ENCODE measurements around the gene HK2.

Gene HK2

GRCh38 chr2:74930811-74931486, 97.0 kb downstream of the HK2 start:
- Histone ChIP-seq H3K9me3 (ENCODE audit: control insufficient read depth in 1 of 2, low read length in 2 of 2) (no peaks in the 10 kb centered on the region), H3K4me1 (ENCODE audit: control insufficient read depth in 1 of 2, insufficient read depth in 2 of 2, low read length in 2 of 2) (no peaks in the 10 kb centered on the region), H3K27ac (ENCODE audit: low read length) (no peak overlapping the region), H3K4me3 (ENCODE audit: low read depth in 1 of 2, low read length in 2 of 2) (no peak overlapping the region), H3K27me3 (ENCODE audit: low read depth, low read length) (no peaks in the 10 kb centered on the region), H3K36me3 (ENCODE audit: control insufficient read depth in 1 of 2, insufficient read depth in 2 of 2, low read length in 2 of 2) (peaks cover 0 to 7% of the 10 kb centered on the region in 2 donors)

GRCh38 chr2:74931940-74932339, 98.0 kb downstream of the HK2 start:
- Histone ChIP-seq H3K27ac (ENCODE audit: low read length) (no peak overlapping the region), H3K4me1 (ENCODE audit: control insufficient read depth in 1 of 2, insufficient read depth in 2 of 2, low read length in 2 of 2) (no peaks in the 10 kb centered on the region), H3K36me3 (ENCODE audit: control insufficient read depth in 1 of 2, insufficient read depth in 2 of 2, low read length in 2 of 2) (peaks cover 0 to 7% of the 10 kb centered on the region in 2 donors), H3K9me3 (ENCODE audit: control insufficient read depth in 1 of 2, low read length in 2 of 2) (no peaks in the 10 kb centered on the region), H3K4me3 (ENCODE audit: low read depth in 1 of 2, low read length in 2 of 2) (no peak overlapping the region), H3K27me3 (ENCODE audit: low read depth, low read length) (no peaks in the 10 kb centered on the region)

GRCh38 chr2:74935975-74936391, 102.1 kb downstream of the HK2 start:
- no peaks in the 10 kb centered on the region for H3K27me3 ChIP-seq (ENCODE audit: low read depth, low read length)
- H3K36me3 ChIP-seq (ENCODE audit: control insufficient read depth in 1 of 2, insufficient read depth in 2 of 2, low read length in 2 of 2): no peaks in the 10 kb centered on the region
- no peaks in the 10 kb centered on the region for H3K4me1 ChIP-seq (ENCODE audit: control insufficient read depth in 1 of 2, insufficient read depth in 2 of 2, low read length in 2 of 2)
- no peak overlapping the region for H3K27ac ChIP-seq (ENCODE audit: low read length)
- H3K4me3 ChIP-seq (ENCODE audit: low read depth in 1 of 2, low read length in 2 of 2): no peak overlapping the region
- H3K9me3 ChIP-seq (ENCODE audit: control insufficient read depth in 1 of 2, low read length in 2 of 2): no peaks in the 10 kb centered on the region

GRCh38 chr2:74937221-74937880, 103.4 kb downstream of the HK2 start:
- Histone ChIP-seq H3K27me3 (ENCODE audit: low read depth, low read length) (no peaks in the 10 kb centered on the region), H3K4me1 (ENCODE audit: control insufficient read depth in 1 of 2, insufficient read depth in 2 of 2, low read length in 2 of 2) (no peaks in the 10 kb centered on the region), H3K27ac (ENCODE audit: low read length) (no peak overlapping the region), H3K9me3 (ENCODE audit: control insufficient read depth in 1 of 2, low read length in 2 of 2) (no peaks in the 10 kb centered on the region), H3K4me3 (ENCODE audit: low read depth in 1 of 2, low read length in 2 of 2) (no peak overlapping the region), H3K36me3 (ENCODE audit: control insufficient read depth in 1 of 2, insufficient read depth in 2 of 2, low read length in 2 of 2) (no peaks in the 10 kb centered on the region)

- no peak overlapping the region for H3K4me3 ChIP-seq (ENCODE audit: low read depth in 1 of 2, low read length in 2 of 2)
- no peak overlapping the region for H3K27ac ChIP-seq (ENCODE audit: low read length)
- H3K4me1 ChIP-seq (ENCODE audit: control insufficient read depth in 1 of 2, insufficient read depth in 2 of 2, low read length in 2 of 2): no peaks in the 10 kb centered on the region
- H3K9me3 ChIP-seq (ENCODE audit: control insufficient read depth in 1 of 2, low read length in 2 of 2): no peaks in the 10 kb centered on the region
- no peaks in the 10 kb centered on the region for H3K36me3 ChIP-seq (ENCODE audit: control insufficient read depth in 1 of 2, insufficient read depth in 2 of 2, low read length in 2 of 2)
- no peaks in the 10 kb centered on the region for H3K27me3 ChIP-seq (ENCODE audit: low read depth, low read length)
Measured at GRCh38 chr2:74938264-74938663, 104.3 kb downstream of the HK2 start.

- no peak overlapping the region for H3K27ac ChIP-seq (ENCODE audit: low read length)
- H3K27me3 ChIP-seq (ENCODE audit: low read depth, low read length): no peaks in the 10 kb centered on the region
- H3K4me3 ChIP-seq (ENCODE audit: low read depth in 1 of 2, low read length in 2 of 2): no peak overlapping the region
- H3K4me1 ChIP-seq (ENCODE audit: control insufficient read depth in 1 of 2, insufficient read depth in 2 of 2, low read length in 2 of 2): no peaks in the 10 kb centered on the region
- no peaks in the 10 kb centered on the region for H3K36me3 ChIP-seq (ENCODE audit: control insufficient read depth in 1 of 2, insufficient read depth in 2 of 2, low read length in 2 of 2)
- no peaks in the 10 kb centered on the region for H3K9me3 ChIP-seq (ENCODE audit: control insufficient read depth in 1 of 2, low read length in 2 of 2)
Measured at GRCh38 chr2:74939919-74940812, 106.2 kb downstream of the HK2 start.

- no peaks in the 10 kb centered on the region for H3K9me3 ChIP-seq (ENCODE audit: control insufficient read depth in 1 of 2, low read length in 2 of 2)
- H3K4me3 ChIP-seq (ENCODE audit: low read depth in 1 of 2, low read length in 2 of 2): no peak overlapping the region
- H3K27ac ChIP-seq (ENCODE audit: low read length): no peak overlapping the region
- no peaks in the 10 kb centered on the region for H3K27me3 ChIP-seq (ENCODE audit: low read depth, low read length)
- no peaks in the 10 kb centered on the region for H3K4me1 ChIP-seq (ENCODE audit: control insufficient read depth in 1 of 2, insufficient read depth in 2 of 2, low read length in 2 of 2)
- no peaks in the 10 kb centered on the region for H3K36me3 ChIP-seq (ENCODE audit: control insufficient read depth in 1 of 2, insufficient read depth in 2 of 2, low read length in 2 of 2)
Measured at GRCh38 chr2:74941284-74941683, 107.4 kb downstream of the HK2 start.

- H3K9me3 ChIP-seq (ENCODE audit: control insufficient read depth in 1 of 2, low read length in 2 of 2): no peaks in the 10 kb centered on the region
- H3K27ac ChIP-seq (ENCODE audit: low read length): no peak overlapping the region
- no peaks in the 10 kb centered on the region for H3K4me1 ChIP-seq (ENCODE audit: control insufficient read depth in 1 of 2, insufficient read depth in 2 of 2, low read length in 2 of 2)
- H3K4me3 ChIP-seq (ENCODE audit: low read depth in 1 of 2, low read length in 2 of 2): no peak overlapping the region
- no peaks in the 10 kb centered on the region for H3K27me3 ChIP-seq (ENCODE audit: low read depth, low read length)
- no peaks in the 10 kb centered on the region for H3K36me3 ChIP-seq (ENCODE audit: control insufficient read depth in 1 of 2, insufficient read depth in 2 of 2, low read length in 2 of 2)
Measured at GRCh38 chr2:74942263-74942662, 108.3 kb downstream of the HK2 start.
